Fibroblast of mammary gland (primary cell): ENCODE results near the gene TOR1A.

Source experiments
- DNase-seq: peaks from one replicate; pipeline ENCODE4 v3.0.0-alpha.2; 2010; ENCODE audit warnings: low read depth
- H3K4me3 ChIP-seq: 2 replicates; pipeline ENCODE4 v1.5.1; 2011; ENCODE audit warnings: low read depth, mild to moderate bottlenecking, low read length, moderate library complexity; ENCODE audit not compliant: control insufficient read depth
- CTCF ChIP-seq: conservative IDR thresholded peaks from 2 replicates; pipeline ENCODE4 v1.5.1; 2011; ENCODE audit warnings: low read depth, low read length, inconsistent platforms; ENCODE audit not compliant: control insufficient read depth, insufficient read depth

Gene TOR1A

GRCh38 chr9:129823935-129824601, at the start of gene TOR1A:
TOR1A (minus strand) TSS chr9:129824136; CDS start chr9:129824085, 51 bp downstream.
- peak within 1 kb of the TSS; percentile 69 for H3K4me3 ChIP-seq
- no peak for TF ChIP-seq CTCF
- DNase-seq = peak; percentile 94

GRCh38 chr9:129871046-129871445, 47.1 kb upstream of the TOR1A start:
- DNase-seq = no peak
- TF ChIP-seq CTCF = no peak

GRCh38 chr9:129869585-129870501, 45.9 kb upstream of the TOR1A start:
- DNase-seq = no peak
- no peak for TF ChIP-seq CTCF
- no peak overlapping the region for H3K4me3 ChIP-seq

More at GRCh38 chr9:129871046-129871445, 47.1 kb upstream of the TOR1A start:
- H3K4me3 ChIP-seq = no peak overlapping the region

- no peak for DNase-seq
- TF ChIP-seq CTCF = no peak
- H3K4me3 ChIP-seq = no peak overlapping the region
These were observed 45.0 kb upstream of the TOR1A start for GRCh38 chr9:129868872-129869486.

GRCh38 chr9:129868023-129868871, 44.3 kb upstream of the TOR1A start:
- no peak for DNase-seq
- no peak for TF ChIP-seq CTCF
- H3K4me3 ChIP-seq = no peak overlapping the region

GRCh38 chr9:129867136-129868022, 43.4 kb upstream of the TOR1A start:
- no peak for DNase-seq
- H3K4me3 ChIP-seq = no peak overlapping the region

More at GRCh38 chr9:129867136-129868022, 43.4 kb upstream of the TOR1A start:
- TF ChIP-seq CTCF = no peak
